Stimulated activated CD8-positive, alpha-beta memory T cell treated with anti-CD3 and anti-CD28 coated beads, Interleukin-15, amount 100 ng/mL, for 24 hours (primary cell): ENCODE measurements around the gene PTPRU.

ENCODE experiments used
- DNase-seq: peaks from one replicate; pipeline ENCODE4 v3.0.0-alpha.2; 2020; ENCODE audit warnings: low read depth

Gene PTPRU

DNA sequence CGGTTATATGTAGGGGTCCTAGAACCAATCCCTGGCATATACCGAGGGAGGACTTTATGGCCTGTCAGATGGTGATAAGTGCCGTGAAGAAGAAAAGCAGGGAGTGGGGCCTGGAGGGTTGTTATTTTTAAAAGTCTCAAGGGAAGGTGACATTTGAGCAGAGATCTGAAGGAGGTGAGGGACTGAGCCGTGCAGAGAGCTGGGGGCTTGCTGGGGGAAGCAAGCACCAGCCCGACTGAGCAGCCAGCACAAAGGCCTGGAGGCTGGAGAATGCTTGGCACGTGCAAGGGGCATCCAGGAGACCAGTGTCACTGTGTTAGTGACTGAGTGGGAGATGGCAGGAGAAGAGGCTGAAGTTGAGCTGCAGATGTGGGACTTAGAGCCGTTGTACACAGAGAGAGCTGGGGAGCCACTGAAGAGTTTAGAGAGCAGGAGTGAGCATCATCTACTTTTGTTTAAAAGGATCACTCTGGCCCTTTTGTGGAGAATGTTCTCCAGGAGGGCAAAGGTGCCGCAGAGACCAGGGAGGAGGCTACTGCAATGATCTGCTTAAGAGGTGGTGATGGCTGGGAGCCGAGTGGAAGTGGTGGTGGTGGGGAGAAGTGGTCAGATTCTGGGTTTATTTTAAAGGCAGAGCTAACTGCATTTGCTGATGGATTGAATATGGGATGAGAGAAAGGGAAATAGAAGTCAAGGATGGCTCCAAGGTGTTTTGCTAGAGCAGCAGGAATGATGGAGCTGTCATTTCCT, 31.2 kb downstream of the PTPRU start:
- DNase-seq = no peak

DNA sequence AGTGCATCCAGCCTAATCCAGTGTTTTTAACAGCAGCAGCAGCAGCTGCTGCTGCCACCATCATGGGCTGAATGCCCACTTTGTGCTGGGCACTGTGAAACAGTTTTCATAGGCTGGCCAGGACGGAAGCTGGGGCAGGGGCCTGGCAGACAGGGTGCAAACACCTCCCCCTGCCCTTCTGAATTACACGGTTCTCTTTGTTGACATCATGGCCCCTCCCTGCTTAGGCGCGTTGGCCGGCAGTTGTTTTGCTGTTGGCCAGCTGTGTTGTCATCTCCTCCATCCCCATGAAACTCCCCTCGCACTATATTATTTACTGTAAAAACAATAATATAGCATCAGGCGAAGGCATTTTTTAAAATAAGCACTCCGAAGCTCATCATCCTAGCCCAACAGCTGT, 33.1 kb downstream of the PTPRU start:
- no peak for DNase-seq

DNA sequence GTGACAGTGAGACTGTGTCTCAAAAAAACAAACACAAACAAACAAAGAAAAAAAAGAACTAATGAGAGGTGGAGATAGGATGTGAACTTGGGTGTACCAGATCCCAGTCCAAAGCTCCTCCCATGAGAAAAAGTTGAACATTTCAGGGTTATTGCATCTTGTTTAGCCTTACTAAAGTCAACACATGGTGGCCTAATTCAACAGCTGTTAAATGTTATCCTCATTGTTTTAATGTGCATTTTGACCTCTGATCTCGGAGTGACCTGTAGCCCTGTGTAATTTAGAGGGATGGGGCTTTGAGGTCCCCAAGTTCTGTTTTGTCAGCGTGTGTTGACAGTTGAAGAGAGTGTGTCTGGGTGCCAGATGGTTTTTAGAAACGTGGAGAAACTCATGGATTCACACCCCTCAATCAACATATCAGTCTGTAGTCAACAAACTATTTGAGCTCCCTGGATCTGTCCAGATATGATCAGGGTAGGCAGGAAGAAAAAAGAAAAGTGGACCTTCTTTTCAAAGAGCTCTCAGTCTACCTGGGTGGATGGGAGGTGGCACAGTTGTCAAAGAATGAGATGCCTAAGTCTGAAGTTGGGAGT, 34.7 kb downstream of the PTPRU start:
- DNase-seq = no peak

DNA sequence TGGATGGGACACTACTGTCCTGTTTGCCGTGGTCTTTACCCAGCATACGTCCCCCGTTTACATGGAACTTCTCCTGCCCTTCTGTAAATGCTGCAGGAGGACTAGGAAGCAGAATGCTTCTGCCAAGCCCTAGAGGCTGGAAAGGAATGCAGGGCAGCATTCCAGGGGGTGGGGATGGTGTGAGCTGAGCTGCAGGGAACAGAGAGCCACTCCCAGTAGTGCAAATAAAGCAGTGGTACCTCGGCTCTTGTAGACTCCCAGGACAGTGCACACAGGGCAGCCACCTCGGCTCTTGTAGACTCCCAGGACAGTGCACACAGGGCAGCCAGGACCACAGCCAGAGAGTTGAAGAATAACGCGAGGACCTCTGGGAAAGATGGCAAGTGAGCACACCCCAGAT, 35.4 kb downstream of the PTPRU start:
- DNase-seq = no peak

DNA sequence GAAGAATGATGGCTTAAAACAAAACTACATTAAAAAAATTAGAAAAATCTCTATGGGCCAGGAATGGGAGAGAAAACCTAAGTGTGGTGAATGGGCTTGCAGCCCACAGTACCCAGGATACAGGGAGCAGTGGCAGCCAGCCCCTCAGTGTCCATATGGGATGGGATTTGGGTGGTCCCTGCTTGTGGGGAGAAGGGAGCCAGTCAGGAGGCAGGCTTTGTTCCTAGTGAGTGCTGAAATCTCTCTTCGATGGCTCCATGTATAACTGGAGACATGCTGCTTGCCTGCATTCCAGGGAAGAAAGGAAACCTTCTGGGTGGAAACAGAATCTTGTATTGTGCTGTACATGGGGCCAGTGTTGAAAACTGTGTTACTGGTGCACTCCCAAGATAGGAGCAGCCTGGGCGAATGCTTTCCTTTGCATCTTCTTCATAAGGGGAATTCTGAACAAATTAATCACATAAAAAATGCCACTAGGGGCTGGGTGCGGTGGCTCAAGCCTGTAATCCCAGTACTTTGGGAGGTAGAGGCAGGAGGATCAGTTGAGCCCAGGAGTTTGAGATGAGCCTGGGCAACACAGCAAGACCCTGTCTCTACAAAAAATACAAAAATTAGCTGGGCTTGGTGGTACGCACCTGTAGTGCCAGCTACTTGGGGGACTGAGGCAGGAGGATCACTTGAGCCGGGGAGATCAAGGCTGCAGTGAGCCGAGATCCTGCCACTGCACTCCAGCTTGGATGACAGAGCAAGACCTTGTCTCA, 36.0 kb downstream of the PTPRU start:
- DNase-seq = no peak

DNA sequence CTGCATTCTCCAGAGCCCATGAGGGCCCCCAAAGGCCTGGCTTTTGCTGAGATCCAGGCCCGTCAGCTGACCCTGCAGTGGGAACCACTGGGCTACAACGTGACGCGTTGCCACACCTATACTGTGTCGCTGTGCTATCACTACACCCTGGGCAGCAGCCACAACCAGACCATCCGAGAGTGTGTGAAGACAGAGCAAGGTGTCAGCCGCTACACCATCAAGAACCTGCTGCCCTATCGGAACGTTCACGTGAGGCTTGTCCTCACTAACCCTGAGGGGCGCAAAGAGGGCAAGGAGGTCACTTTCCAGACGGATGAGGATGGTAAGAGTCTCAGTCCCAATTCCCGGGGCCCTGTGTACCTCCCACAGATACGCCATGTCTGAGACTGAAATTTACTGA, 39.1 kb downstream of the PTPRU start:
- DNase-seq = no peak

DNA sequence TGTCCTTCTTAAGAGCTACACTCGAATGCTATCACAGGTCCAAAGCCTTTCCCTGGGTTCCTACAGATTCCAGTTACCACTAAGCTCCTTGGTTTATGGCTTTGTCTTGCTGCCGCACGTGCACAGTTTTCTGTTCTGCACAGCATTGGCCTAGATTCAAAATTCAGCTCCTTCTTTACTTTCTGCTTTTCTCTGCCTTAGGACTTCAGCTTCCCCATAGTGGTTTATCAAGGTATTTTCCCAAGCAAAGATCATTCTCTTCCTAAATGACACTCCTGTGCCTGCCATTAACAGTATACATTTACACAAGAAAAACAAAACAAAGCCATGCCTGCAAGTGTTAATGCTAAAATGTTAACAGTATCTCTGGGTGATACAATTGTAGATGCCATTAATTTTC, 41.8 kb downstream of the PTPRU start:
- no peak for DNase-seq

DNA sequence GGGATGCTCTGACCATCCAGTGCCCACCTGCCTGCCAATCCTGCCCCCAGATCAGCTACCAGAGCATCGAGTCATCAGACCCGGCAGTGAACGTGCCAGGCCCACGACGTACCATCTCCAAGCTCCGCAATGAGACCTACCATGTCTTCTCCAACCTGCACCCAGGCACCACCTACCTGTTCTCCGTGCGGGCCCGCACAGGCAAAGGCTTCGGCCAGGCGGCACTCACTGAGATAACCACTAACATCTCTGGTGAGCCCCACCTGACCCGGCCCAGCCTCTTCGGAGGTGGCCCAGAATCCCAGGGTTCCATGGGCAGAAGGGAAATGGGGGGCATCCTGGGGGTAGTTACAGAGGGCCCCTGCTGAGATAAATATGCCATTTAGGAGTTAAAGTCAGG, 43.1 kb downstream of the PTPRU start:
- DNase-seq = no peak

DNA sequence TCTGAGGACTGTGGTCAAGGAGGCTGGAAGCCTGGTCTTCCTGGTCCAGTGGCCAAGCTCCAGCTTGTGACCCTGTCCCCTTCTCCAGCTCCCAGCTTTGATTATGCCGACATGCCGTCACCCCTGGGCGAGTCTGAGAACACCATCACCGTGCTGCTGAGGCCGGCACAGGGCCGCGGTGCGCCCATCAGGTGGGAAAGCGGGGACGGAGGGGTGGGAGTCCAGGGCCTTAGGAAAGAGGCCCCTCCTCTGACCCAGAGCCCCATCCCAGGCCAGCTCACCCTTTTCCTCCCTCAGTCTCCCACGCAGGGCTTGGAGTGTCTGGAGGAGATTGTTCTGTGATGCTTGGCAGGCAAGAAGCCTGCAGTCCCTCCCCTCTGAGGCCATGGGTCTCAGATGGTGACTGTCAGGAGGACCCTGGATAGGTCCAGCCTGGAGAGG, 43.6 kb downstream of the PTPRU start:
- DNase-seq = no peak

DNA sequence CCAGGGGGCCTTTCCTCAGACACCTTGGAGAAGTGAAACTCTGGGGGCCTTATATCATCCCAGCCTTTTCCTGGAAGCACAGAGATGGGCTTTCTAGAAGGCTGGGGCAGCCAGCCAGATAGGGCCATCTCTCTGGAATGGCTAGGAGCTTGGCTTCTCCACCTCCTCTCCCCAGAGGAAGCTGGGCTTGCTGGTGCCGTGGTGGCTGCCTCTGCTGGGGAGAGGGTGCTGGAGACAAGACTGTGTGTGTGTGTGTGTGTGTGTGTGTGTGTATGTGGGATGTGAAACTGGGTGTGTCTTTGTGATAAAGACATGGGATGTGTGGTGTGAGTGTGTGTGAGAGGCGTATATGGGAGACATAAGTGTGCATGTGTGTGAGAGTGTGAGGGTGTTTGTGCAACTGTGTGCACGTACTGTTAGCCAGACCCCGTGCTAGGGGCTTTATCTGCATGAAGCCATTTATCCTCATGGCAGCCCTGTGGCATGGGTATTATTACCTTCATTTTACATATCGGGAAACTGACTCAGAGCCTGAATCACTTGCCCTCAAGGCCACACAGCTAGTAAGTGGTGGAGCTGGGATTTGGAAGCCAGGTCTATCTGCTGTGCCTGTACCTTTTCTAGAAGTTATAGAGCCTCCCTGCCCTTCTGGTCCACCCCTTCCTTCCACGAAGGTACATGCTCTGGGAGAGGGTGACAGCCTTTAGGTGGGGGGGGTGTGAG, 44.2 kb downstream of the PTPRU start:
- no peak for DNase-seq

DNA sequence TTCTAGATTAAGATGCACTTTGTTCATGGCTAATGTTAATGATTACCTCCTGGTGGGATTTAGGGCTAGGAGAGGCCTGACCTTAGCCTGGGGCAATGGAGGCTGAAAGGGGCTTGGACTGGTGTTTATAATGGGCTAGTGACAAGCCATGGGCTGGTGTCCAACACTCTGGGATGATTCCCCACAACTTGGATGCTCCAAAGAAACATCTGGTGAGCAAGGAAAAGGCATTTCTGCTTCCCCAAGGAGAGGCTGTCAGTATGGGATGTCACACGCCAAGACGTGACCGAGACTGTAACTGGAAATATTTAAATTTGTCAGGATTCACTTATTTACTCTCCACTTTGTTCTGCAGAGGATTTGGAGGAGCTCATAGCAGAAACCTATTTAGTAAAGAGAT, 45.2 kb downstream of the PTPRU start:
- DNase-seq = no peak

DNA sequence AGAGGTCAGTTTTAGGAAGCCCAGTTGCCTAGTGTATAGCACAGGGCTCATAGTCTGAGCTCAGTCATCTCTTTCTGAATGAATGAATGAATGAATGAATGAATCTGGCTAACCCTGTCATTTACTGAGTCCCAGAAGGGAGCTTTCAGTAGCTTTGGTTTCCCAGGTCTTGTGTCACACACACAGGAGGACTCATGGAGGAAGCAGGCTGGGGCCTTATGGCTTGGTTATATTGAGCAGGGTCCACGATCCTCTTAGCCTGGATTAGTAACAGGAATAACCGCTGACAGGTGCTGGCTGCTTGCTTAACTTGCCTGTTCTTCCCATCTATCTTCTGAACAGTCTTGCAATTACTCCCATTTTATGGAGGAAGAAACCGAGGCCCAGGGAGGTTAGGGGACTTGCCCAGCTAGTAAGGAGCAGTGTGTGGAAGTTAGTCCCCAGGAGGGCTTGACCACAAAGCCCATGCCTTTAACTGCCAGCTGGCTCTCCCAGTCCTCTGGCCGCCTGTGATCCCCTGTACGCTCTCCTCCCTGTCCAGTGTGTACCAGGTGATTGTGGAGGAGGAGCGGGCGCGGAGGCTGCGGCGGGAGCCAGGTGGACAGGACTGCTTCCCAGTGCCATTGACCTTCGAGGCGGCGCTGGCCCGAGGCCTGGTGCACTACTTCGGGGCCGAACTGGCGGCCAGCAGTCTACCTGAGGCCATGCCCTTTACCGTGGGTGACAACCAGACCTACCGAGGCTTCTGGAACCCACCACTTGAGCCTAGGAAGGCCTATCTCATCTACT, 46.0 kb downstream of the PTPRU start:
- DNase-seq = no peak

DNA sequence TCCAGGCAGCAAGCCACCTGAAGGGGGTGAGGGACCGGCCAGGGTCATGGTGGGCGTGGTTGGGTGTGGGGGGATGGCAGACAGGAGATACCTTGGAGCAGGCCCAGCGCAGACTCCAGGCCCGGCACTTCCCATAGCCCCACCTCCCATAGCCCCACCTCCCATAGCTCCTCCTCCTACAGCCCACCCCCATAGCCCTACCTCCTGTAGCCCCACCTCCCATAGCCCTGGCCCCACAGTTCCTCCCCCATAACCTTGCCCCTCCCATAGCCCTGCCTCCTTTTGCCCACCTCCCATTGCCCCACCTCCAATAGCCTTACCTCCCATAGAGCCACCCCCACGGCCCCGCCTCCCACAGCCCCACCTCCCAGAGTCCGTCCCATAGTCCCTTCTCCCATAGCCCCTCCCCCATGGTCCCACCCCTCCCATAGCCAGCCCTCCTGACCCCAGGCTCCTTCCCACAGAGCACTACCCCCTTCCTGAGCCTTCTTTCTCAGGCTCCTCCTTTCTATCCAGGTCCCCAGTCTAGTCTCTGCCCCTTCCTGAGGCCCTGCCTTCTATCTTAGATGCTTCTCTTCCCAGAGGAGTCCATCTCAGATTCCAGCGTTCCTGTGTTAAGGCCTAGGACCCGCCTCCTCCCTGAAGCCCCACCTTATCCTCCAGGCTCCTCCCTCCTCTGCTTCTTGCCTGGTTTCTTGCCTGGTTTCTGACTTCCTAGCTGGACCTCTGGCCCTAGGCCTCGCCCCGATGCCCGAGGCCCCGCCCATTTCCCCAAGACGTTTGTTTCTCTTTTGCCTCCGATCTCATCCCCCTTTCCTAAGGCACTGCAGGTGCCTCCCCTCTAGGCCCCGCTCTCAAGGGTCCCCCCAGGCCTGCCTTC, 46.8 kb downstream of the PTPRU start:
- DNase-seq = no peak

DNA sequence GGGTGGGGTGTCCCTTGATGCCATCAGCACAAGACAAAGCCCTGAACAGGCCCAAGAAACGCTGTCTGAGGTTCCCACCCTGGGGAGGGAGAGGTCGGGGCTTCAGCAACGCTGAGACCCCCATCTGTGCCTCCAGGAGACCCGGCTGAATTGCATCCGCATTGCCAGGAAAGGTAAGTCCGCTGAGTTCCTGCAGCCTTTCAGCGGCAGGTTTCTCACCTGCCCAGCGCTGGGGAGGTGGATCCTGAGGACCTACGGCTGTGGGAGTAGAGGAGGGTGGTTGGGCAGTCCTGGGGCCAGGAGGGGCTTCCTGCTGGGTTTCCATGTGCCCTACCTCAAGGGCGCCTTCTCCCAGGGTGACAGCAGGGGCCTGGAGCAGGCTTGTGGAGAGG, 47.5 kb downstream of the PTPRU start:
- DNase-seq = no peak

DNA sequence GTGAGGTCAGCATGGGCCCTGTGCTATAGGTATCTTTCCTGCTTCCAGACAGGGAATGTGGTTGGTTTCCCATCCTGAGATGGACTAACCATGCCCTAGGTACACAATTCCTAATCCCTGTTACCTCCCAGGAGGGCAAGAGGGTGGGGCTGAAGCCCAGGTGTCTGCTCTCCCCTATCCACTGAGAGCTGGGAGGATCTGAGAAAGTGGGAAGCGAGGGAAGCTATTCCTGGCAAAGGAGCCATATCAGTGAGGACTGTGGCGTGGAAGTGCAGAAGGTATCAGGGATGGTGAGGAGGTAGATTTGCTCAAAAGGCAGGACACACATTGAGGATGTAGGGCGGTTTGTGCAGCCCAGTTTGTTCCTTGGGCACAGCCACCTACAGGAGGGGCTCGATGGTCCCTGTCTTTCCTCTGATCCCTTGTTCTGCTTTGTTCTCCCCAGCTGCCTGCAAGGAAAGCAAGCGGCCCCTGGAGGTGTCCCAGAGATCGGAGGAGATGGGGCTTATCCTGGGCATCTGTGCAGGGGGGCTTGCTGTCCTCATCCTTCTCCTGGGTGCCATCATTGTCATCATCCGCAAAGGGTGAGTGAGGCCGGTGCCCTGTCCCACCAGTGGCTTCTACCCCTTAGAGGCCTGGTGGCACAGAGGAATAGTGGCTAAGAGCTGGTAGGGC, 48.1 kb downstream of the PTPRU start:
- no peak for DNase-seq

DNA sequence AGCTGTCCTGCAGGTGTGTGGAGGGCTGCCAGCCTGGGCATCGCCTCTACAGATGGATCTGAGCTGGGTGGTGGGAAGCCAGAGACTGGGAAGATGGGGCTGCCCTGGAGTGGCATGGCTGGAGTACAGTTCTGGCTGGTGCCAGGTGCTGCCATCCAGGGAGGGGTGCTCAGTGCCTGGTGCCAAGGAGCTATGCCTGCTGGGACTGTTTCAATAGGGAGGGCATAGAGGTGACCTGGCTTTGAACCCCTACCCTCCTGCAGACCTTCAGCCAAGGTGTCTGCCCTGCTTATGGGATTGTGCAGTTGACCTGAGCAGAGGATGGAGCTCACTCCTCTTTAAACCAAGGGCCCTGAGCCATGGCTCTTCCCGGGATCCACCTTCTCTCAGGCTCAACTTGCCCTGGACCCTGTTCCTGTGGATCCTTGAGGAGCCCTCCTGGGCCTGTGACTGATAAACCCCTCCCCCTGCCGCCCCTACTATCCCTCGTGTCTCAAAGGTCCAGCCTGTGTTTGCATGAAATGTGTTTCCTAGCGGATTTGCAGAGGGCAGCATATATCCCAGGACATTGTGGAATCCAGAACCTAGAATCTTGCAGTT, 48.7 kb downstream of the PTPRU start:
- DNase-seq = no peak

DNA sequence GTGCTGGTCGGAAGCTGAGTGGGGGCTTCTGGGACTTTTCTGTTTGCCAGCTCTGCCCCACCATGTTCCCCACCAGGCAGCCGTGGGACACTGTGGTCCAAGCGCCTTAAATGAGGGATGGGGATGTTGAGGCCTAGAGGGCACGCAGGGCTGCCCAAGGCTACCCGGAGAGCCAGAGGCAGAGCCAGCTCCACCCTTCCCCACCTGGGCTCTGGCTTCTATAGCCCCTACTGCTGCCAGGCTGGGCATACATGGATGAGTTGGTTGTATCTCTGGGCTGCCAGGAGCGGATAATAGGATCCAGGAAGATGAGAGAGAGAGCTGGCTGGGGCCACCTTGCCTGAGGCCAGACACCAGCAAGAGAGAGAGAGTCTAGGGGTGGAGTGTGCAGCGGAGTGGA, 49.4 kb downstream of the PTPRU start:
- no peak for DNase-seq

DNA sequence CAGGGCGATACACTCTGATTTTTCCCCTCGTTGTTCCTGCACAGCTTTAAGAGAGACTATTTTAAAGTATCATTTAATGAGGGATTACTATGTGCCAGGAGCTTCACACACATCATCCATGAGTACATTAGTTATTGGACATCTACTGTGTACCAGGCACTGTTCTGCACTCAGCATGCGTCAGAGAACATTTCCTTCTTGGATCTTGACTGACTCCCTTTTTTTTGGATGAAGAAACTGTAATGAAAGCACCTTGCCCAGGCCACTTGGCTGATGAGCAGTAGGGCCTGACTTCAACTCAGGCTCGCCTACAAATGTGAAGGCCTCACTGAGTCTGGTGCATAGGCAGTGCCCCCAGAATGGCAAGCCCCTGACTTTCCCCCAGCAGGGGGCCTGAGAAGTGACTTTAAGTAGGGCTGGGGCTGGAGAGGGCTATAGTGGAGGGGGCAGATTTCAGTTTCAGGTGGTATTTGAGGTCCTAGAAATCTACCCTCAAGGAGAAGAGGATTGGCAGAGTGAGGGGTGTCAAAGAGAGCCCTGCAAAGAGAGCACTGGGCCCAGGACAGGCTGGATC, 50.0 kb downstream of the PTPRU start:
- no peak for DNase-seq

DNA sequence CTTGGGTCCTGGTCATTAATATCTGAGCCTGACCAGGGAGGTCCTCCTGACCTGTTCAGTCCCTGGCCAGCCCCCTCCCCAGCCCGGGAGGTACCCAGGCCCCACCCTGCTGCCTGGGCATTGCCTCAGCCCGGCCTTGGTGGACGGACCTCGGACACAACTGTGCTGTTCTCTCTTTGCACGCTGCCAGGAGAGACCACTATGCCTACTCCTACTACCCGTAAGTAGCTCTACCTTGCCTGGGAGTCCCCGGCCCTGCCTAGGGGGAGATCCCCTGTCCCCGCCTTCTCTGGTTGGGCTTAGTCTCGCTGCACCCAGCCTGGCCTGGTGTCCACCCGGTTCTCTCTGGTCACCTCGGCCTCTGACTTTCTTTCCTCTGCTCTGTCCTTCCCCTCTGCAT, 53.2 kb downstream of the PTPRU start:
- no peak for DNase-seq
